ENCODE results near the gene HEPHL1.

DNA sequence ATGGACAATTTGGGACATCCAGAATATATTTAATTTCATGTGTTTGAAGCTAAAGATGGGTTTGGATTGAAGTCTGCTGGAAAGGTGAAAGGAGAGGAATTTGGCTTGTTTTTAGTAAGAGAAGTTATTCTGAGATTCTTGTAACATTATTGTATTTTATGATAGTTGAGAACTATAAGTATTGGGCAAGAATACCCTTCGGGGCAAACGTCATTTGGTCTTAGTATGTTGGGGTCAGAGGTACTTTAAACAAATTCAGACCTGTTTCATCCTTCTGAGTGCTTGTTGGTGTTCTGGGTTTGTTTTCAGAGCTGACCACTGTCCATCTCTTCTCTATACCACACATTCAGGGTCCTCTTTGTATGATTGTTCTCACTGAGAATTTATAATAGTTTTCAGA lies 127.0 kb downstream of the HEPHL1 start:
- TF ChIP-seq, protein P1, sequence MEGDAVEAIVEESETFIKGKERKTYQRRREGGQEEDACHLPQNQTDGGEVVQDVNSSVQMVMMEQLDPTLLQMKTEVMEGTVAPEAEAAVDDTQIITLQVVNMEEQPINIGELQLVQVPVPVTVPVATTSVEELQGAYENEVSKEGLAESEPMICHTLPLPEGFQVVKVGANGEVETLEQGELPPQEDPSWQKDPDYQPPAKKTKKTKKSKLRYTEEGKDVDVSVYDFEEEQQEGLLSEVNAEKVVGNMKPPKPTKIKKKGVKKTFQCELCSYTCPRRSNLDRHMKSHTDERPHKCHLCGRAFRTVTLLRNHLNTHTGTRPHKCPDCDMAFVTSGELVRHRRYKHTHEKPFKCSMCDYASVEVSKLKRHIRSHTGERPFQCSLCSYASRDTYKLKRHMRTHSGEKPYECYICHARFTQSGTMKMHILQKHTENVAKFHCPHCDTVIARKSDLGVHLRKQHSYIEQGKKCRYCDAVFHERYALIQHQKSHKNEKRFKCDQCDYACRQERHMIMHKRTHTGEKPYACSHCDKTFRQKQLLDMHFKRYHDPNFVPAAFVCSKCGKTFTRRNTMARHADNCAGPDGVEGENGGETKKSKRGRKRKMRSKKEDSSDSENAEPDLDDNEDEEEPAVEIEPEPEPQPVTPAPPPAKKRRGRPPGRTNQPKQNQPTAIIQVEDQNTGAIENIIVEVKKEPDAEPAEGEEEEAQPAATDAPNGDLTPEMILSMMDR (IDR thresholded peaks at IDR 0.05; ENCODE audit: low read length) = no peak
- TF ChIP-seq EZH2 (IDR thresholded peaks at IDR 0.05; ENCODE audit: borderline replicate concordance, low read length) = no peak

Data from OCI-LY1 (cell line).